SK-N-SH (cell line): ENCODE measurements around the gene ITGB6. TPM values are rescaled to one million over a fixed set of nuclear protein-coding genes. Genes with fewer than 3 reads are reported as not detected.

ENCODE experiments used
- CTCF ChIA-PET: fragments of 300-600, 350-600 bp; formaldehyde crosslinking; extraction: SDS; loops from one replicate; lab custom pipeline; 2021; lab: Yijun Ruan, JAX
- POLR2A ChIA-PET: fragments of 350-600 bp; sonication (Branson Sonifier 250); formaldehyde crosslinking; extraction: SDS; loops from one replicate; lab custom pipeline; 2020; ENCODE audit warnings: antibody characterized with exemption, inconsistent platforms; lab: Yijun Ruan, JAX
- DNase-seq: peaks from one replicate; pipeline ENCODE4 v3.0.0; 2012
- H2AFZ ChIP-seq: fragments of 200-600 bp; sonication (generic); 2 replicates; pipeline ENCODE4 v1.8.1; 2016; ENCODE audit warnings: antibody characterized with exemption, mild to moderate bottlenecking, low read depth
- H3F3A ChIP-seq: fragments of 200-600 bp; sonication (generic); replicated peaks from 2 replicates; pipeline ENCODE3; 2016; ENCODE audit warnings: antibody characterized with exemption, mild to moderate bottlenecking; ENCODE audit not compliant: insufficient read depth
- H3K27ac ChIP-seq, 2 experiments: fragments of 200-500 bp in 1 of 2; fragments of 200-600 bp in 1 of 2; sonication (Bioruptor generic) in 1 of 2; sonication (generic), shearing (Covaris generic) in 1 of 2; 2 replicates each; pipeline versions ENCODE4 v1.5.1 to v1.6.1; 2014 to 2016; ENCODE audit warnings: low read depth in 2 of 2, inconsistent platforms in 1 of 2, low read length in 1 of 2, mild to moderate bottlenecking in 1 of 2, mixed read lengths in 1 of 2
- H3K27me3 ChIP-seq: fragments of 200-600 bp; sonication (generic), shearing (Covaris generic); 2 replicates; pipeline ENCODE4 v1.6.1; 2016; ENCODE audit warnings: mixed run types; ENCODE audit not compliant: insufficient read depth
- H3K36me3 ChIP-seq, 2 experiments: fragments of 200-500 bp in 1 of 2; fragments of 200-600 bp in 1 of 2; sonication (Bioruptor generic) in 1 of 2; sonication (generic) in 1 of 2; replicated peaks in 1 of 2; 2 replicates each; pipeline versions ENCODE3 to v1.5.1; 2014 to 2016; ENCODE audit warnings: low read length in 1 of 2, mild to moderate bottlenecking in 1 of 2; ENCODE audit not compliant: insufficient read depth in 2 of 2, control insufficient read depth in 1 of 2
- H3K4me1 ChIP-seq, 2 experiments: fragments of 200-500 bp in 1 of 2; fragments of 200-600 bp in 1 of 2; sonication (Bioruptor generic) in 1 of 2; sonication (generic), shearing (Covaris generic) in 1 of 2; 2 replicates each; pipeline versions ENCODE4 v1.5.1 to v1.6.1; 2014 to 2016; ENCODE audit warnings: low read depth in 1 of 2, low read length in 1 of 2, mixed run types in 1 of 2; ENCODE audit not compliant: insufficient read depth in 2 of 2, control insufficient read depth in 1 of 2
- H3K4me2 ChIP-seq: fragments of 200-600 bp; sonication (generic), shearing (Covaris generic); 2 replicates; pipeline ENCODE4 v1.6.1; 2017; ENCODE audit warnings: mixed run types
- H3K4me3 ChIP-seq, 2 experiments: fragments of 200-500 bp in 1 of 2; fragments of 200-600 bp in 1 of 2; sonication (Bioruptor generic) in 1 of 2; sonication (generic), shearing (Covaris generic) in 1 of 2; 2 replicates each; pipeline versions ENCODE4 v1.5.1 to v1.8.1; 2014 to 2016; ENCODE audit warnings: low read depth in 2 of 2, inconsistent platforms in 1 of 2, low read length in 1 of 2, mild to moderate bottlenecking in 1 of 2, mixed read lengths in 1 of 2, moderate library complexity in 1 of 2
- H3K79me2 ChIP-seq: fragments of 200-600 bp; sonication (generic); 2 replicates; pipeline ENCODE4 v1.8.1; 2017; ENCODE audit warnings: mild to moderate bottlenecking; ENCODE audit not compliant: insufficient read depth
- H3K9ac ChIP-seq: fragments of 200-600 bp; sonication (generic); 2 replicates; pipeline ENCODE4 v1.6.1; 2017; ENCODE audit warnings: mixed run types
- H3K9me2 ChIP-seq: fragments of 200-600 bp; sonication (generic); 2 replicates; pipeline ENCODE4 v1.6.1; 2017; ENCODE audit warnings: mixed run types
- H3K9me3 ChIP-seq: fragments of 200-600 bp; sonication (generic); 2 replicates; pipeline ENCODE4 v1.6.1; 2017; ENCODE audit warnings: mixed run types, mild to moderate bottlenecking, moderate library complexity
- H4K20me1 ChIP-seq: fragments of 200-600 bp; sonication (generic); 2 replicates; pipeline ENCODE4 v1.6.1; 2017; ENCODE audit warnings: mild to moderate bottlenecking, mixed run types; ENCODE audit not compliant: insufficient read depth
- CHD2 ChIP-seq: fragments of 150-350 bp; IDR thresholded peaks from 2 replicates; pipeline ENCODE4 v1.6.1; 2018; ENCODE audit warnings: low read length; ENCODE audit not compliant: partially characterized antibody
- CTCF ChIP-seq: fragments of 200-600 bp; sonication (generic); IDR thresholded peaks from 2 replicates; pipeline ENCODE4 v1.6.1; 2017; ENCODE audit warnings: antibody characterized with exemption, mild to moderate bottlenecking, moderate library complexity
- ELF1 ChIP-seq: IDR thresholded peaks from 2 replicates; pipeline ENCODE4 v1.4.0; 2012
- EP300 ChIP-seq, 2 experiments: IDR thresholded peaks; 2 replicates each; pipeline versions ENCODE4 v1.4.0 to v1.6.1; 2012; ENCODE audit warnings: borderline replicate concordance in 1 of 2, low read depth in 1 of 2, low read length in 1 of 2
- FOXJ3 ChIP-seq: sonication (generic); formaldehyde crosslinking; IDR thresholded peaks from 2 replicates; pipeline ENCODE4 v1.5.1; 2020; ENCODE audit warnings: mild to moderate bottlenecking, missing genetic modification reagents
- GABPA ChIP-seq: IDR thresholded peaks from 2 replicates; pipeline ENCODE4 v1.4.0; 2012; ENCODE audit warnings: low read depth, mild to moderate bottlenecking
- GATA2 ChIP-seq: sonication (generic); formaldehyde crosslinking; IDR thresholded peaks from 2 replicates; pipeline ENCODE4 v1.5.0; 2020; ENCODE audit warnings: mild to moderate bottlenecking, missing genetic modification reagents
- IRF3 ChIP-seq: fragments of 150-350 bp; IDR thresholded peaks from 2 replicates; pipeline ENCODE4 v1.6.1; 2016; ENCODE audit warnings: mild to moderate bottlenecking, low read depth, low read length
- MXI1 ChIP-seq: IDR thresholded peaks from 2 replicates; pipeline ENCODE4 v1.6.1; 2012; ENCODE audit warnings: mild to moderate bottlenecking, low read depth, low read length, improper control_type of control experiment
- NFIC ChIP-seq: IDR thresholded peaks from 2 replicates; pipeline ENCODE4 v1.4.0; 2012; ENCODE audit warnings: borderline replicate concordance
- RCOR1 ChIP-seq: fragments of 150-350 bp; IDR thresholded peaks from 2 replicates; pipeline ENCODE4 v1.6.1; 2017; ENCODE audit warnings: antibody characterized with exemption, low read length
- TAF1 ChIP-seq: IDR thresholded peaks from 2 replicates; pipeline ENCODE4 v1.6.1; 2012; ENCODE audit warnings: low read depth, mild to moderate bottlenecking, low read length, moderate library complexity, borderline replicate concordance
- USF1 ChIP-seq: IDR thresholded peaks from 2 replicates; pipeline ENCODE4 v1.4.0; 2012; ENCODE audit warnings: low read depth, borderline replicate concordance
- ZBTB33 ChIP-seq: IDR thresholded peaks from 2 replicates; pipeline ENCODE4 v1.4.0; 2012; ENCODE audit warnings: low read depth, borderline replicate concordance
- WGBS: methylation state at CpG from one replicate; pipeline ENCODE4 v1.1.6; 2017; ENCODE audit warnings: low lambda C conversion rate; 5-methylcytosine and 5-hydroxymethylcytosine counted together
- polyA plus RNA-seq, 3 experiments: library from polyadenylated mRNA; depleted of rRNA; stranded (reverse); fragments of >200 nt; gene quantifications; 2 replicates each; pipeline ENCODE4 v1.2.3, GENCODE V29; 2012

The ITGB6 gene
- polyA plus RNA-seq, 1 of the 3 experiments (the other 2 are of a cell fraction): 0.10 TPM

GRCh38 chr2:160125828-160126227 lies 74.2 kb downstream of the ITGB6 start:
- no peaks in the 10 kb centered on the region for H3K9me2 ChIP-seq
- peaks cover 0 to 8% of the 10 kb centered on the region in 2 experiments; a peak in 2 of 4 replicates for H3K4me1 ChIP-seq
- H3K79me2 ChIP-seq: no peaks in the 10 kb centered on the region; the same call in 1 of the 2 replicates
- H3K27ac ChIP-seq: no peak overlapping the region
- ChIA-PET POLR2A (no interaction called here), CTCF (no interaction called here)
- no peaks in the 10 kb centered on the region for H3K36me3 ChIP-seq
- H3K9me3 ChIP-seq: no peaks in the 10 kb centered on the region
- peak; percentile 72 for DNase-seq
- 0 out of 2 replicates have a peak overlapping the region, but pooled peaks have one; percentile 9 for H3K4me2 ChIP-seq
- H3K27me3 ChIP-seq: no peaks in the 10 kb centered on the region
- TF ChIP-seq USF1 (no peak), NFIC (no peak), EP300 (IDR thresholded peaks at IDR 0.05; ENCODE audit: borderline replicate concordance in 1 of 2, low read depth in 1 of 2, low read length in 1 of 2) (peak in 1 of 2 experiments; percentile 38; a peak in 1 of 4 replicates), CHD2 (peak; percentile 62), RCOR1 (peak; percentile 89), MXI1 (peak; percentile 37), FOXJ3 (CRISPR knock-in tag) (peak; percentile 41), GATA2 (peak; percentile 97)
- TF ChIP-seq, all 33 proteins: peak for 6
- H3K4me3 ChIP-seq: no peak overlapping the region
- H4K20me1 ChIP-seq: no peaks in the 10 kb centered on the region
- H3F3A ChIP-seq: no peaks in the 10 kb centered on the region
- H3K9ac ChIP-seq: no peak overlapping the region
- peak overlapping the region; percentile 5; the same call in 1 of the 2 replicates for H2AFZ ChIP-seq
- 38% methylated on average over 6 of the region's 6 CpGs for WGBS

- ChIA-PET CTCF (interaction anchor here (0.9 to 2.1 kb wide), 2 partner anchors 15 to 16 kb away, joined by 6 to 9 read pairs; no protein-coding TSS in a partner anchor), POLR2A (no interaction called here)
- peaks cover 0 to 8% of the 10 kb centered on the region in 2 experiments; a peak in 2 of 4 replicates for H3K4me1 ChIP-seq
- 0 out of 2 replicates have a peak overlapping the region, but pooled peaks have one; percentile 9 for H3K4me2 ChIP-seq
- H3K9me3 ChIP-seq: no peaks in the 10 kb centered on the region
- H3K9ac ChIP-seq: no peak overlapping the region
- H3F3A ChIP-seq: no peaks in the 10 kb centered on the region
- TF ChIP-seq FOXJ3 (CRISPR knock-in tag) (no peak), ELF1 (no peak), CTCF (no peak), USF1 (no peak), TAF1 (no peak), GABPA (no peak), MXI1 (no peak), IRF3 (no peak), ZBTB33 (no peak), NFIC (no peak), RCOR1 (no peak)
- no peaks in the 10 kb centered on the region for H3K27me3 ChIP-seq
- no peak for DNase-seq
- H3K27ac ChIP-seq: no peak overlapping the region
- 92% methylated on average over 2 of the region's 2 CpGs for WGBS
- H3K79me2 ChIP-seq: no peaks in the 10 kb centered on the region; the same call in 1 of the 2 replicates
- no peaks in the 10 kb centered on the region for H4K20me1 ChIP-seq
- no peaks in the 10 kb centered on the region for H3K36me3 ChIP-seq
- no peak overlapping the region for H2AFZ ChIP-seq
- H3K4me3 ChIP-seq: no peak overlapping the region
- H3K9me2 ChIP-seq: no peaks in the 10 kb centered on the region
Observed at GRCh38 chr2:160125366-160125765, 74.7 kb downstream of the ITGB6 start.
